Stimulated activated CD8-positive, alpha-beta memory T cell treated with anti-CD3 and anti-CD28 coated beads, Interleukin-12 subunit alpha, Interleukin-12 subunit beta, amount 100 ng/mL, for 1 hour (primary cell): Measurements from ENCODE around the gene ZNF511.

Experiments
- DNase-seq: peaks from one replicate; pipeline ENCODE4 v3.0.0-alpha.2; 2020; ENCODE audit warnings: low read depth

ZNF511 gene

GRCh38 chr10:133335246-133336117, 26.8 kb downstream of the ZNF511 start:
- peak; percentile 75 for DNase-seq

GRCh38 chr10:133336118-133336576, 27.4 kb downstream of the ZNF511 start:
- DNase-seq = no peak

- DNase-seq = peak; percentile 65
Measured at GRCh38 chr10:133336577-133337369, 28.1 kb downstream of the ZNF511 start, which contains the start of gene CALY. Gene CALY, minus strand, starts transcription at chr10:133336896. Its CDS starts 7,907 bp downstream, at chr10:133328989.

- no peak for DNase-seq
Measured at GRCh38 chr10:133337370-133337725, 28.6 kb downstream of the ZNF511 start.

GRCh38 chr10:133338080-133339071, 29.7 kb downstream of the ZNF511 start:
- DNase-seq = no peak

GRCh38 chr10:133339708-133340380, 31.1 kb downstream of the ZNF511 start:
- DNase-seq = no peak

GRCh38 chr10:133341983-133342382, 33.3 kb downstream of the ZNF511 start:
- DNase-seq = no peak

GRCh38 chr10:133342942-133343341, 34.2 kb downstream of the ZNF511 start:
- no peak for DNase-seq

- DNase-seq = no peak
Measured at GRCh38 chr10:133343558-133343957, 34.8 kb downstream of the ZNF511 start.

- no peak for DNase-seq
Measured at GRCh38 chr10:133344236-133344635, 35.5 kb downstream of the ZNF511 start.

- DNase-seq = no peak
Measured at GRCh38 chr10:133346413-133346812, 37.7 kb downstream of the ZNF511 start.

GRCh38 chr10:133347710-133348517, 39.2 kb downstream of the ZNF511 start:
- DNase-seq = no peak

GRCh38 chr10:133349160-133349568, 40.5 kb downstream of the ZNF511 start:
- DNase-seq = no peak

- DNase-seq = no peak
Measured at GRCh38 chr10:133349577-133350011, 40.9 kb downstream of the ZNF511 start.

GRCh38 chr10:133350283-133350949, 41.7 kb downstream of the ZNF511 start:
- DNase-seq = no peak

GRCh38 chr10:133350950-133351329, 42.2 kb downstream of the ZNF511 start:
- DNase-seq = no peak

GRCh38 chr10:133351408-133352318, 42.9 kb downstream of the ZNF511 start:
- DNase-seq = no peak

GRCh38 chr10:133353202-133353959, 44.7 kb downstream of the ZNF511 start:
- DNase-seq = no peak
